DND-41 (cell line): ENCODE results near the gene PID1.

ENCODE experiments used
- CTCF ChIP-seq: IDR thresholded peaks from 2 replicates; pipeline ENCODE4 v1.5.1; 2012; ENCODE audit warnings: borderline replicate concordance, low read length, moderate library complexity, mild to moderate bottlenecking; ENCODE audit not compliant: poor library complexity, severe bottlenecking; ENCODE audit errors: extremely low read depth
- EZH2 ChIP-seq: IDR thresholded peaks from 3 replicates; pipeline ENCODE4 v1.6.1; 2012; ENCODE audit warnings: borderline replicate concordance, low read depth, mild to moderate bottlenecking, moderate library complexity, low read length, inconsistent platforms; ENCODE audit not compliant: severe bottlenecking

DNA sequence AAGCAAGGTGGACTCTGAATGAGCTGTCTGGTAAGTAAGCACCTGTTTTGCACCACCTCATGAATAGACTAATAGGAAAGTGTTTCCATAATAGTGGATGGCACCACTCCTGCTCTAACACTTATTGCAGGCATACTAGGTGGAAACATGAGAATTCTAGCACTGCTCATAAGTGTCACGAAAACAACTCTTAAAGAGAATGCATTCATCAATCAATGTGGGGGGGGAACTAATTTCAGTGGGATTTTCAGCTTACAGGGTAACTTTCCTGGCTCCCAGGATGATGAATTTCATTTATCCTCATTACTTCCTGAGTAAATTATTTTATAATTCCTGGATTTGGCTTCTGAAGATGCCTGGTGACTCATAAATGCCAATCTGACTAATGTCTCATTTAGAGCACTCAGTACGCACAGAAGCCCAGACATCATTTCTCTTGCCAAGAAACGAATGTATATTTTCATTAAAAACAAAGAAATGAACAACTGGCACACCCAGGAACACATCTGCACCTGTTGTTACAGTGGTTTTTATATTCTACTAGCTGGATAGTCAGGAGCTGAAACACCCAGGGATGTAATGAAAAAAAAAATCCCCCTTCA lies 129.6 kb downstream of the PID1 start:
- no peak for TF ChIP-seq CTCF
- no peak for TF ChIP-seq EZH2
